ENCODE data around the gene PLCB3.

DNA sequence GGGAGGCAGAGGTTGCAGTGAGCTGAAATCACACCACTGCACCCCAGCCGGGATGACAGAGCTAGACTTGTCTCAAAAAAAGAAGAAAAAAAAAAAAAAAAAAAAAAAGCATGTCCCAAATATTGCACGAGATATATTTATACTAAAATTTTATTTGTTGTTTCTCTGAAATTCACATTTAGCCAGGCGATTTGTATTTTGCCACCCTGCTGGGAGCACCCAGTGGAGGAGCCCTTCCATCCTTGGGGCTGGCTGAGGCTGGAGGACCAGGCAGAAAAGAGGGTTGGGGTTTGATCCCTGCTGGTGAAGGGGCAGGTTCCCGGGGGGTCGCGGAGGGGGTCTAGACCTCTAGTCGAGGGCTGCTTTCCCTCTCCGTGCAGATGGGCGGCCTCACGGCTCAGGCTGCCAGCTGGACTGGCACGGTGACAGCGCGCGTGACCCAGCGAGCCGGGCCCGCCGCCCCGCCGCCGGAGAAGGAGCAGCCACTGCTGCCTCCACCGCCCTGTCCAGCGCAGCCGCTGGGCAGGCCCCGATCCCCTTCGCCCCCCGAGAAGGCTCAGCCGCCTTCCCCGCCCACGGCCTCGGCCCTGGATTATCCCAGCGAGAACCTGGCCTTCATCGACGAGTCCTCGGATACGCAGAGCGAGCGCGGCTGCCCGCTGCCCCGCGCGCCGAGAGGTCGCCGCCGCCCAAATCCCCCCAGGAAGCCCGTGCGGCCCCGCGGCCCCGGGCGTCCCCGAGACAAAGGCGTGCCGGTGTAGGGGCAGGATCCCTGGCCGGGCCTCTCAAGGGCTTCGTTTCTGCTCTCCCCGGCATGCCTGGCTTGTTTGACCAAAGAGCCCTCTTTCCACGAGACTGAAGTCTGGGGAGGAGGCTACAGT lies 47.9 kb downstream of the PLCB3 start:
- TF ChIP-seq, protein P1, sequence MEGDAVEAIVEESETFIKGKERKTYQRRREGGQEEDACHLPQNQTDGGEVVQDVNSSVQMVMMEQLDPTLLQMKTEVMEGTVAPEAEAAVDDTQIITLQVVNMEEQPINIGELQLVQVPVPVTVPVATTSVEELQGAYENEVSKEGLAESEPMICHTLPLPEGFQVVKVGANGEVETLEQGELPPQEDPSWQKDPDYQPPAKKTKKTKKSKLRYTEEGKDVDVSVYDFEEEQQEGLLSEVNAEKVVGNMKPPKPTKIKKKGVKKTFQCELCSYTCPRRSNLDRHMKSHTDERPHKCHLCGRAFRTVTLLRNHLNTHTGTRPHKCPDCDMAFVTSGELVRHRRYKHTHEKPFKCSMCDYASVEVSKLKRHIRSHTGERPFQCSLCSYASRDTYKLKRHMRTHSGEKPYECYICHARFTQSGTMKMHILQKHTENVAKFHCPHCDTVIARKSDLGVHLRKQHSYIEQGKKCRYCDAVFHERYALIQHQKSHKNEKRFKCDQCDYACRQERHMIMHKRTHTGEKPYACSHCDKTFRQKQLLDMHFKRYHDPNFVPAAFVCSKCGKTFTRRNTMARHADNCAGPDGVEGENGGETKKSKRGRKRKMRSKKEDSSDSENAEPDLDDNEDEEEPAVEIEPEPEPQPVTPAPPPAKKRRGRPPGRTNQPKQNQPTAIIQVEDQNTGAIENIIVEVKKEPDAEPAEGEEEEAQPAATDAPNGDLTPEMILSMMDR (IDR thresholded peaks at IDR 0.05) = no peak
- TF ChIP-seq EP300 (IDR thresholded peaks at IDR 0.05) (no peak), POLR2A (IDR thresholded peaks at IDR 0.05) (no peak)

Measured in suprapubic skin (tissue), 3 donors.